CD4-positive, alpha-beta T cell treated with Interleukin-6 at 100 ng/mL for 8 hours (primary cell): ENCODE data around the gene ASB2.

Experiments used
- DNase-seq: peaks from one replicate; pipeline ENCODE4 v3.0.0-alpha.2; 2020; ENCODE audit warnings: mixed read lengths, low spot score

ASB2 gene

DNA sequence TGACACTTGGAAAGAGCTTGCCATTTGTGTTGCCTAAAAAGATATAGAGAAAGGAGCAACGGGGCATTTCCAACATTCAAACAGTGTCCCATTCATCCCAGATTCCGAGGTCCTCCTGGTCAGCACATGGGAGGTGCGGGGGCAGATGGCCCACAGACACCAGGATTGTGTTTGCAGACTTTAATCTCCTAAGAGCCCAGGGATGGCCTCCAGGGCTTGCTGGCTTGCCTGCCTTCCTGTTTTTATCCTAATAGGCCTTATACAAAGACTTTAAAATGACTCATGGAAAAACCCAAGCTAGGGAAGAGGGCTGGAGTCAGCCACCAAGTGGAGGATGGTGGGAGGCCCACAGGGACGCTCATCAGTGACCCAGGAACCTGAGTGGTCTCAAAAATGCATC lies 70.7 kb downstream of the ASB2 start:
- no peak for DNase-seq

DNA sequence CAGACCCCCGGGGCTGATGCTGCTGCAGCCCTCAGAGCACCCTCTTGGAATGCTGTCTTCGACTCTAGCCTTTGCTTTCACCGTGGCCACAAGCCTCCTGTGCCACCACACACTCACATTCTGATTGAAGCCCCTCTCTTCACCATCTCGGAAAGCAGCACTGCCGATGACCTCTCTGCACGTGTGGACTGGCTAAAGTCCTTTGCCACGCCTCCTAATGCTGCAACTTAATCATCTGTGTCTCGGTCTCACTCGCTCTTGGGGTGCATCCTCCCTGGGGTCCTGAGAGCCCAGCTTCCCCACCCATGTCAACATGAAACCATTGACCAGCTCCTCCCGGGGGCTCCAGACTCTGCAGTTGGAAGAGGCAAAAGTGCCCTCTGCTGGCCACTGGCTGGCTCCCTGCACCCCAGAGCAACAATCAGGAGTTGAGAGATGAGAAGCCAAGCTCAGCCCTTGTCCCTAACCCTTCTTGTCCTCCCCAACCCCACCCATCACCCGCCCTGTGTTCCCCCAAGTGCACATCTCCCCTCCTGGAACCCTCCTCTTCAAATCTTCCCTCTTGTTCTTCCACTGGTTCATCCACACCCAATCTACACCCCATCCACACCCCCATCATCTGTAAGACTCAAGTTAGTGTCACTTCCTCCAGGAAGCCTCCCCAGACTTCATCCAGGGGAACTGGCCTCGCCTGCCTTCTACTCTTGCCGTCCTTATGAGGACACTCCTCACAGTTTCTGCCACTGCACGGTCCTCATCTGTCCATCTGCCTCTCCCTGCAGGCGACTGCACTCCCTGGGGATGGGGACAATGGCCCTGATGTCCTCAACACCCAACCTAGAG lies 72.8 kb downstream of the ASB2 start:
- DNase-seq, result no peak

- DNase-seq, result no peak
Observed at GRCh38 chr14:93902619-93903307, 73.6 kb downstream of the ASB2 start.

GRCh38 chr14:93901813-93902212 lies 74.6 kb downstream of the ASB2 start:
- no peak for DNase-seq

DNA sequence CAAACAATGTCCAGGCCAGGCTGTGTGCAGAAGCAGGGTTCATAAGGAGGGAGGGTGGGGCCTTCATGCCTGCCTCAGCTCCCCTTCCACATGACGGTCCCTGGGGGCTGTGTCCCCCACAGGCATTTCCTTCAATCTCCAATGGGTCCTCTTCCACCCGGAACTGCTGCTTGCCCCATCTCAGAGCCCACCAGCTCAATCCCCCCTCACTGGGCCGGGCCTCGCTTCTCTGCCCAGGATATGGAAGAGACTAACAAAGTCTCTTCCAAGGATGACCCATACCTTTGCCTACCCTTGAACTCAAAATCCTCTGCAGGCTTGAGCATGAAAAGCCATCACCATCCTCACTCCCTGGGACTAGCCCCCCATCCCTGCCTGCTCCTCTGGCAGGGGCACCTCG lies 77.6 kb downstream of the ASB2 start:
- DNase-seq, result no peak

DNA sequence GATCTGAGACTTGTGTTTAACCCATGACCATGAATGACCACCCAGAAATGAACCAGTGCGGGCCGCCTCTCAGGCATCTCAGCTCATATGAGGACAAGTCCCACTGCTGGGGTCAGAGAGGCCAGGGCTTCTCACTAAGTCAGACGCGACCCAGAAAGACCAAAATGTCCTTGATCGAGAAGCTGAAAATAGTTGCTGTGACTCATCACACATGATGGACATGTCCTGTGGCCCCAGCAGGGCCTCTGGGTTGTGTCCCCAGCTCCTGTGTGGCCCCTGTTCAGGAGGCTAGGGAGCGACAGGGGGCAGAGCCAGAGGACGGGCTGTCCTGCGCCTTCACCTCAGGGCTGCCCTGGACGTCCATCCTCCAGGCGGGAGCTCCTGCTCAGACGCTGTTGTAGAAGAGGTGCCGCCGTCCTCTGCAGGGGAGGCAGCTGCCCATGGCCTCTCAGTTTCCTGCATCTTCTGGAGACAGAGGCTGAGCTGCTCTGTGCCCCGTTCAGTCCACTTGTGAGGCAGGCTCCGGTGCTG lies 78.2 kb downstream of the ASB2 start:
- no peak for DNase-seq

DNA sequence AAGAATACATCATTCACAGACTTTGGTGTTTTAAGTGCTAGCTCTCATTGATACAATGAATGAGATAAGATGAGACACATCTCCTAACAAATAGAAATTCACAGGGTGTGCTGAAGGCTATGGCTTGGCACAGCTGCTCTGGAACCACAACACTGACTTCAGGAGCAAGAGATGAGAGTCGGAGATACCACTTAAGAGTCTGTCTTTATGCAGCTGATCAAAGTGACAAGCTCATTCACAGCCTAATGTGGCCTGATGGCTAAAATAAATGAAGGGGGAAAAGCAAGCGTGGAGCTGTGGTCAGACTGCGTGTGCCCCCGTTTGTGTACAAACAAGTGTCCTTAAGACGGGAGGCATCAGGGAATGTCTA lies 78.9 kb downstream of the ASB2 start:
- no peak for DNase-seq

GRCh38 chr14:93895023-93895604 lies 81.3 kb downstream of the ASB2 start:
- DNase-seq, result no peak

DNA sequence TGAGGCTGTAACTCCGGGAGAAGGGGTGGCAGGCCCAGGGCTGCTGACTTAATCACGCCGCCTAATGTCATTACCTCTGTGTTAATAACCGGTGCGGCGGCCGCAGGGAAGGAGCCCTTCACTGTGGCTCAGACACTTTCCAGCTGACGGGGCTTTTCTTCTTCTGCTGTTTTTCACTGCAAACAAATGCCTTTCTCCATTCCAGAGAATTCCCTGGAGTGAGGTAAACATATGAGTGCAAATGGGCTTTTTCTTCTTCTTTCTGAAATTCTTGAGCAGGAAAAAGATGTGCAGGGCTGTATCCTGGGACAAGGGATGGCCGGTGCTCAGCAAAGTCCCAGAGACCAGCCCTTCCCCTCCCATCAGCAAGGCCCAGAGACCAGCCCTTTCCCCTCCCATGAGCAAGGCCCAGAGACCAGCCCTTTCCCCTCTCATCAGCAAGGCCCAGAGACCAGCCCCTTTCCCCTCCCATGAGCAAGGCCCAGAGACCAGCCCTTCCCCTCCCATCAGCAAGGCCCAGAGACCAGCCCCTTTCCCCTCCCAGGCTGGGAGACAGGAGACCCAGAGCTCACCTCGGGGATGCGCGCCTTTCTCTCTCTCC lies 82.6 kb downstream of the ASB2 start:
- no peak for DNase-seq

GRCh38 chr14:93892923-93893558 lies 83.3 kb downstream of the ASB2 start:
- DNase-seq, result peak; percentile 31

DNA sequence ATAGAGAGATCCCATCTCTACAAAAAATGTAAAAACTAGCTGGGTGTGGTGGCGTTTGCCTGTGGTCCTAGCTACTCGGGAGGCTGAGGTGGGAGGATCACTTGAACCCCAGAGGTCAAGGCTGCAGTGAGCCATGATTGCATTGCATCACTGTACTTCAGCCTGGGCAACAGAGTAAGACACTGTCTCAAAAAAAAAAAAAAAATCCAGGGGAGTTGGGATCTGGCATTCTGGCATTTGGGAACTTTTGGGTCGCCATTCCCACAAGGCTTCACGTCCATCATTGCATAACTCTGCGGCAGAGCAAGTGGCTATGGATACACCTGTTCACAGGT lies 83.9 kb downstream of the ASB2 start:
- no peak for DNase-seq

DNA sequence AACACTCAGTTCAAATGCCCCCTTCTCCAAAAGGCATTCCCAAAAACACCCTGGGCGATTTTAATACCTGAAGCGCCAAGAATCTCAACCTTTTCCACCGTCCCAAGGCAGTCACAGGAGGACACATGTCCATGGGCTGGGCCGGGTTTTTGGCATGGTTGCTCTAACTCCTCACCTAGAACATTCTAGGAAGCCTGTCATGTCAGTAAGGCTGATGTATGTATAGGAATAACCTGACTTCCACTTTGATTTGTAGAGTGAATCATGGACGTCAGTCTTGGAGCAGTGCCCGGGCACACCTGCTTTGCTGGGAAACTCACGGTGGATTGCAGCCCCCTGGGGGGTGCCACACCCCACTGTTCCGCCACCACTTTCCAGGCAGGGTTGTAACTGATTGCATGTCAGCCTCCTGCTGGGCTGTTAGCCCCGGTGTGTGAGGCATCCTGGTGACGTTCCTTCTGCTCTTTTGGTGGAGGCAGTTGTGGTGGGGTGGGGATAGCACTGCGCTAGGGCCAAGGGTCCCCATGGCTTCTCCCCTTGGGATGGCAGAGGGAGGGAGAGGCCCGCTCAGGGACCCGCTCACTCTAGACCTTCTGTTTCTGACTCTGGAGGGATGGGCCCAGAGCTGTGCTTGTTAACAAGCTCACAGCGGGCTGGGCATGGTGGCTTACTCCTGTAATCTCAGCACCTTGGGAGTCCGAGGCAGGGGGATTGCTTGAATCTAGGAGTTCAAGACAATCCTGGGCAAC lies 84.4 kb downstream of the ASB2 start:
- no peak for DNase-seq

DNA sequence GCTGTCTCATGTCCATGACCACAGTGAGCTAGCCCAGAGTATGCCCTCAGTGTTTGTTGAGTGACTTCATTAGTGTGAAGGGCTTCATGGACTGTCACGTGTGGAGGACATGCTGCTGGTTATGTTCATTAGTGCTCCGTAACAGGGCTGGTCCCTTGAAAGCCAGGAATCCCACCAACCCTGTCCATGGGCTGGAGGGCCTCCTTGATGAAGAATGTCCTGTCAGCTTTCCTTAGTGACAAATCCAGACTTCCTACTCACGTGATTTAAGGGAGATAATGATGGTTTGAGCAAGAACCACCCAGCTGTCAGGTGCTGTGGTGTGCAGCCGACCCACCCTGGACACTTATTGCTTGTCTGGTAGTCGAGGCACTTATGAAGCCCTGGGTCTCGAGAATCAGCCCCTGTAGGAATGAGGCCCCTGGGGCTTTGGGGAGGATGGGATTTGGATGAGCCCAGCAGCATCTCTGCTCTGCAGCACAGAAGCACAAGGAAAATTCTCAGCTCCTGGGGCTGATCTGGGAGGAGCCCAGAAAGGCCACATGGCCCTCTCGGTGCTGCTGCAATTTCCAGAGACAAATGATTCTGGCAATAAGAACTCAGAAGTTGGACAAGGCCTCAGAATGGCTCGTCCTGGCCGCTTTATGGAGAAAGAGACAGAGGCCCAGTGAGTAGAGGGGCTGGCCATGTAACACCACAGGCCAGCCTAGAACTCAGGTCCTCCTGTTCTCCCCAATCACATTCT lies 86.5 kb downstream of the ASB2 start:
- DNase-seq, result no peak

DNA sequence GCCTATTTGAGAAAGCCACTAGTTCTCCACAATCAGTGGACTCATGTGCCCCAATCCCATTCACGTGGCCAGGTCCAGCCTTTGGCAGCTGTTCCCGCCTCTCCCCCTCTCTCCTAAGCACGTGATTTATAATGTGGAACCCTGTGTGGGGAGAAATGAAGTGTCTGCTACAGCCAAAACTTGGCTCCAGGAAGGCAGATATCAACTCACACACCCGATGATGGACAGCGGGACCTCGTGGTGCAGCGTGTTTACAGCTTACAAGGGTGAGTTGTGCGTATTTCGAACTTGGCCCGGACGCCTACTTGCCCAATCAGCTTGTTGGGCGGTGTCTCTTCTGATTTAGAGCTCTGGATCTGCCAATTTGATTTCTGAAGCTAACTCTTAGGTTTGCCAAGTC lies 87.4 kb downstream of the ASB2 start:
- DNase-seq, result no peak

DNA sequence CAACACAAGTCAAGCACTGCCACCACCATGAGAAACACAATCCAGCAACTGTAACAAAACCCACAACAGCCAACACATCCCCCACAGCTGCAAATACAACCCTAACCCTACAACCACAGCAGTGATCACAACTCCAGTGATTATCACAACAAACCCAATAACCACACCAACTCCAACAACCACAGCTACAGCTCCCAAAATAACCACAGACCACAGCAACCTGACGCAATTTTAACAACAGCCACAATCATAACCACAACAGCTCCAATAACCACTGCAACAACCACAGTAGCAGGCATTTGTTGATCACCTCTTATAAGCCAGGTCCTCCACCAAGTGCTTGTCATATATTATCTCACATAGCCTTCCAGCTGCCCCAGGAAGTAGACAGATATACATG lies 91.4 kb downstream of the ASB2 start:
- DNase-seq, result no peak
